Measurements from ENCODE around the gene HOXD4.

HOXD4 gene

DNA sequence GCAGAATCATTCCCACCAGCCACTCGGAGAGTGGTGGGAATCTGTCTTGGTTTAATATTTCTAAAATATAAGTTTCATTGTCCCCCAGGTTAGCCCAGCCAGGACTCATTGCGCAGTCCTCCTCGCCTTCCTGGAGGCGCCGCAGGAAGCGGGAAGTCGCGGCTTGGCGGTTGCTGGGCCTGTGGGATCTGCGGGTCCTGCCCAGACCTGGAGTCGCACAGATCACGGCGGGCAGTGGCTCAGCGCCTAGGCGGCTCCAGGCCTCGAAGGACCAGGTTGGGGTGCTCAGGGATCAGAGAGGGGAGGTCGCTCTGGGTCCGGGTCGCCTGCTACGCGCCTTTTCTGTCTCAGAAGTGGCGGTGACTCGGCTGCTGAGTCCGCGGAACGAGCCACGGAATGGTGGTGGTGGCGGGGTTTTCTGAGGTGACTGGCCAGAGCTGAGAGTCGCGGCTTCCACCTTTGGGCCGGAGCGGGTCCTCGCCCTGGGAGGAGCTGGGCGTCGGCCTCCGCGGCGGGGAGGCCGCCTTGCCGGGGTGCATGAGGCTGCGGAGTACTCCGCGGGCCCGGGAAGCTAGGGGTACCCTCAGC lies 8.4 kb downstream of the HOXD4 start:
- DNase-seq: no peak

DNA sequence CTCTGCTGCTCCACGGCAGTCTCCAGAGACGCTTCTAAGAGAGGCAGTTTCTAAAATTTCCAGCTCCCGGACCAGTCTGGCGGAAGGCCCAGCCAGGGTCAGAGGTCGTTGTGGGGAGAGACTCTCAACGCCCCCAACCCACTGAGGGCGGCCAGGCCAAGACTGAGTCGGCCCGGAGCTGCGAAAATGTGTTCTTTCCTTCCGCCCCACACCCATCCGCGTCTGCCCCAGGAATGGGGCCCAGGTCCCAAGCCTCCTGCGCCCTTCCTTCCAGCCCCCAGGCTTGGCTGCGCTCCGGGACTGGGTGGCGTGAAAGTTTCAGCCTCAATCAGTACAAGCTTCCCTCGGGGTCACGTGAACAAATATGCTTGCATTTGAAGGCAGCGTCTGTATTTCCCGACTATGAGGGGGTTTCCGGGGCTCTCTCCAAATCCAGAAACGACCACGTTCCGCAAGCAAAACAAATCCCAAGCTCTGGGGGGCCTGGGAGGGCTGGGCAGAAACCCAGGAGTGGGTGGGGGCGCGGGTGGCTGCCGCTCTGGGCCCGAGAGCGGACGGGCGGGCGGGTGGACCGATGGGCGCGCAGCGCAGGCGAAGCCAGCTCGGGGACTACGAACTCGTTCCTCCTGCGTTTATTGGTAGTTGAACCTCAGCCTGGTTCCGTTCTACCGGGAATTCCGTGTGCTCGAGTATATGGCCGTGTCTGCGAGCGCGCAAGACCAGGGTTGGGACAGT lies 9.1 kb downstream of the HOXD4 start:
- no peak for DNase-seq

DNA sequence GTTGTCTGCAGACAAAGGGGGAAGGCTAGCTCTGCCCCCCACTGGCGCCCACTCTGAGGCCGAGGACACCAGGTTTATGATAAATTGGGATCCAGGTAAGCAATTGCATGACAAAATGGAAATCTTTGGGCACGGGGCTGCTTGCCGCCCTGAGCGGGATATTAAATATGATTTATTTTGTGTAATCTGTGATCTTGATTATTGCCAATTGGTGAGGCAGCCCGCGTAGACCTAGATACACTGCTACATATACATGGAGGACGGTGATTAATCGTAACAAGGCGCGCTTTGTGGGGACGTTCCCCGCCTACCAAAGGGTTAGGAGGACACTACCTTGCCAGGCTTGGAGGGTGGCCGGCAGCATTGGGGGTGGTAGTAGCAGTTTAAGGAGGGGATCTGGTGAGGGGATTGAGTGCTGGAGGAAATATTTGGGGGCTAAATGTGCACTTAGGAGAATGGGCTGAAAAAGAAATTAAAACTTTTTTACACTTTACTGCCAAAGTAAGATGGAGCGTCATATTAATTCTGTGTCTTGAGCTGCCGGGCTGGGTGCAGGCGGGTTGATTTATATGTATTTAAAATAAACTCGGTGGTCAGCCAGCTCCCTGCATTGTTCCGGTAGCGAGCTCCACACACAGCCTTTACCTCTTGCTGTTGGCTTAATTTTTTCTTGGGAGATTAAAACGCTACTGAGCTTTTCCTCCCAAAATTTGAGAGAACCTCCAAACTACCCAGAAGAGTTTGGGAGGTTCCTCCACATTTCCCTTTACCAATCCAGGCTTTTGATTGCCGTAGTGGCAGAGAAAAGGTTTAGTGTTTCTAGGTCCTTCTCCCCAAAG lies 9.9 kb downstream of the HOXD4 start:
- no peak for DNase-seq

DNA sequence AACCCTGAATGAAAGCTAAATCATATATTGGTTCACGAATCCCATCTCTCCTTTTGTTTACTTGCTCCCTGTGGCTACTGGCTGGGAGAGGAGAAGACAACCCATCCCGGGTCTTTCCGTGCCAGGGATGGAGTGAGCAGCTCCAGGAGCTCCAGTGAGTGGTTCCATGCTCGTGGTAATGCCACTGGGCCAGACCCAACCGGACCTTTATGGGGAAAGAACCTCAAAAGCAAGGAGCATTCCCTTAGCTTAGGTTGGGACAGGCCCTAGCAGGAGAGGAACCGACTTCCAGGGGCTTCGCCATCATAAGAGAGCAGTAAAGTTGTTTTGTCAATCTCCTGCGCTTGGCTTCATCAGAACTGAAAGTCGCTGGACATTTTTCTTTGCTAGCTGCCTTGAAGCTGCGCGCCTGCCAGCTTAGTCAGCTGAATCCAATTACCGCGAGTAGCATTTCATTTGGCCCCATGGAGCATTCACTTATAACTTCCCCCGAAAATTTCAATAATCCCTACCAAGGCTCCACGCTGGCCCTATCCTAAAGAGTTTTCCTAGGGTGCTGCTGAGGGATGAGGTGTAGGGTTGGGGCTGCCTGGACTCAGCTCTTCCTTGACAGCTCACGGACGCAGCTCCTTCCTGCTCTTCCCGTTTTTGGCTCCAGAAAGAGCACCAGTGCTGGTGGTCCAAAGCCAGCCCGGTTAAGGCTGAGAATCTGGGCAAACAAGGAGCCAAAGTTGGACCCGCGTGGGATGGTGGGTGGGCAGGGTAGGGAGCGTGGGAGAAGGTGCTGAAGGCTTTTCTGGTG lies 10.7 kb downstream of the HOXD4 start:
- DNase-seq: no peak

DNA sequence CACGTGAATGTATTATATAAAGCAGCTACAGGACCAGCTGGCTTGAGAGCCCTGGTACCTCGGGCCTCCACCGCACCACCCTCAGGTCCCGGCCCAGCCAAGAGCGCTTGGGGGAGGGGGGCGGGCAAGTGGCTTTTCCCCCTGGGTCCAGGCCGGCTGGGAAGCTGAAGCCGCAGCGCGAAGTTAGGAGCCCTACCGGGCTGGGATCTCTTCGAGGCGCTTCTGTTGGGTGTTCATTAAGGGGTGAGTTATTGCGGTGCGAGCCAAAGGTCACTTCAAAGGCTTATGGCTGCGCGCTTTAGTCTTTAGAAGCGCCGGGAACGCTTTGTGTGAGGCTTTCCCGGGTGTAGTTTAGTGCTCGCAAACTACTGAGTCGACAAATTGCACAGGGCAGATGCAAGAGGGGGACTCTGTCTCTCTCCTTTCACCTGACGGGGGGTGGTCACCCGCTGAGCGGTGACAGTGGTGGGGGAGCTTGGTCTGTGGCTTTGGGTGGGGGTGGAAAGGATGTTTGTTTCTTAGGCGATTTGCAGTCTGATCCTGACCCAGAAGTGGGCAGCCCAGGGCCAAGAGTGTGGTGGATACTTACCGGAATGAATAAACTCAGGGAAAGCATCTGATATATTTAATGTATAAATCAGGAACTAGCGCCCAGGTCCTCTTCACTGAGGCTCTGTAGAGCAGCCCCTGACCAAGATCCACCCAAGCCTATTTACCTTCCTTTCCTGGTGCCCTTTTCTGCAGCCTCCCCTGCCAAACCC lies 11.7 kb downstream of the HOXD4 start:
- no peak for DNase-seq

DNA sequence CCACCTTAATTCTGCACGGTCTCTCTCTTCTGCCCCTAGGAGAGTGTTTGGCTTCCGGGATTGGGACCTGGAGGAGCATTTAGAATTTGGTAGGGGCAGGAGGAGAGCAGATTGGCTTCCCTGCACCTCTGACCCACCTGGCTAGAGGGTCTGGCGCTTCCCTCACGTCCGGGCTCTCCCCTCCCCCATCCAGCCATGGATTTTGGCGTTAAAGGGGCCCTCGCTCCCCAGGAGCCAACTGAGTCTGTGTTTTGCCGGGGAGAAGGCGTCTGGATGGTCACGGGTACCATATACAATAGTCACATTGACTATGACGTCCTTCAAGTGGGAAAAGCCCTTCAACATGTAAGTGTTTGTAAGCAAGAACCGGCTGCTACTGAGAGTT lies 12.3 kb downstream of the HOXD4 start:
- DNase-seq: no peak

DNA sequence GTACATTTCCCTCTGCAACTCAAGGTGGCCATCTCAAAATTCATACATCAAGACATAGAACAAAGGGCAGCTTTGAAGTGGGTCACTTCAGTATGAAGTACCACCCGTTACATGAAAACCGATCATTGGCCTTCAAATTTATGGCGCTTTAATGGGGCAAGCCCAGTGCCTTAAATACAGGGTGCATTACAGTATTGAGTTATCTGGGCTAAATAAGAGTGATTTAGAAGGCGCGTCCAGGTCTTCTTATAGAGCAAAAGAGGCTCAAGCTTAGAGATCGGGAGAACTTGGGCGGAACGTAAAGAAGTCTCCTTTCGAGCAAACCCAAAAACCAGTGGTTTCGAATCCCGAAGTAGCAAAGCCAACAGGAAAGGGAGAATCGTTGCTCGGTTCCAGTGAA lies 12.9 kb downstream of the HOXD4 start:
- DNase-seq: no peak

DNA sequence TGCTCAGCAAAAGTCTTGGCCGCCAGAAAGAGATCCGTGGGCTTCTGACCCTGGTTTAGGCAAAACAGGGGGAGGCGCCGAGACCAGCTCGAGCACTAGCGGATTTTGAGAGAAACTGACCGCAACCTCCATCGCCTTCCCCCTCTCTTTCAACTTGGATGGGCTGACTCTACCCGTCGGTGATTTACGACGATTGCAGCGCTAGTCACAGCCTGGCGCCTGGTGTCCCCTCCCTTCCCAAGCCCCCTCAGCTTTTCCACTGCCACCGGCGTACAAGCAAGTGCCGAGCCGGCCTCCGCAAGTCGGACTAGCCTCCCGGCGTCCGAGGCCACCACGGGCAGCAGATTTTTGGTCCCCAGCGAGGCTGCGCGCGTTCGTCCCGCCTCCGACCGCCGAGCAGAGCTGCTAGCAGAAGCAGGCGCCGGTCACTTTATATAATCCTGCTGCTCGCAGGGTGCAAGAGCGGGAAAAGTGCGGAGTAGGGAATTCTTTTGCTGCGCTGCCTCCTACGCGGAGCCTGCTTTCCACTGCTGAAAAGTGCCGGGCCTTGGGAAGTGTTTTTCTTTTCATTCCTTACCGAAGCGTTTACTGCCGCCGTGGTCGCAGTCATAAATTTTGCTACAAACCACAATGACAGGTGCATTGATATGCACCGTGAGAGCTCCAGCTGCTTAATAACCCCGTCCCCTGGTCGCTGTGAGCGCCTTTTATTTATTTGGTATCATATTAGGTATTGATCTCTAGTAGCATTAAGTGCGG lies 13.4 kb downstream of the HOXD4 start:
- DNase-seq: no peak

DNA sequence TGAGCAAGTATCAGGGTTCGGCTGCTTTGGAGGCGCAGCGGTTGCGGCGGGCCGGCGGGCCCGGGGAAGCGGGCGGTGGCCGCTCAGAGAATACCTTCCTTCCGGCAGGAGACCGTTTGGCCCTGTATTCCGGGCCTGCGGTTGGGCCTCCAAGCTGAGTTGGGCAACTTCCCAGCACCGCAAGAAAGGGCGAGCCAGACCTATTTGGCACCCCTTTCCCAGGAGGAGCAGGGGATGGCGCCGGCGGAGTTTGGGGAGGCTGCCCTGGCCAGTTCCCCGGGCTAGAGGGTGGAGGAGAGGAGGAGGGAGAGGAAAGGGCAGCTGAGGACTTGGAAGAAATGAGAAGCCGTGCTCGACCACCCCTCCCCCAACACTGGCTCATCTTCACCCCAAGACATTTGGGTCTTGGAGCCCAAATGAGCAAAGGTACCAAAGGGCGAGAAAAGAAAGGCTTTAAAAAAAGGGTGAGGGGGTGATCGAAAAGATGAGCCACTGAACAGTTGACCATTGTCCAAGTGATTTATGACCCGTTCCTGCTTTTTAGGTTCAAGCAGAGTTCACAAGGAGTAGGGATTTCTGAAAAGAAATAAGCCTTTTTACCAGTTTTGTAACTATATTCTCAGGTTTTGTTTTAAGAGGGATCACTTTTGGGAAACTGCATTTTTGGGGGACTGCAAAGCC lies 14.2 kb downstream of the HOXD4 start:
- no peak for DNase-seq

DNA sequence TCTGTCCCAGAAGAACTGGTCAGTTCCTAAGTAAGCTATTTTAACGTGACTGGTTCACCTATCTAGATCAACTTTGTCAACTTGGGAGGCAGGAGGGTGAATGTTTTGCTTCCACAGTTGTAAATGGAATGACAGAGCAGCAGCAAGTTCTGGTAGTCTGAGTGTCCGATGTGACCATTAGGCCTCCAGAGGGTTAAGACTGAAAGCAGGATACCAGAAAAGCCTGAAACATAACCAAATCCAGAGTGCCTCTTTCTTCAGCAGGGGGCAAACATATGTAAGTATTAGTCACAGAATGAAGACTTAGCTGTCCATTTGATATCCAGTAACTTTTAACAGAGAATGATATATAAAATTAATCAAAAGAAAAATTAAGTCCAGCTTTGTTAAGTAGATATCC lies 14.9 kb downstream of the HOXD4 start:
- no peak for DNase-seq

DNA sequence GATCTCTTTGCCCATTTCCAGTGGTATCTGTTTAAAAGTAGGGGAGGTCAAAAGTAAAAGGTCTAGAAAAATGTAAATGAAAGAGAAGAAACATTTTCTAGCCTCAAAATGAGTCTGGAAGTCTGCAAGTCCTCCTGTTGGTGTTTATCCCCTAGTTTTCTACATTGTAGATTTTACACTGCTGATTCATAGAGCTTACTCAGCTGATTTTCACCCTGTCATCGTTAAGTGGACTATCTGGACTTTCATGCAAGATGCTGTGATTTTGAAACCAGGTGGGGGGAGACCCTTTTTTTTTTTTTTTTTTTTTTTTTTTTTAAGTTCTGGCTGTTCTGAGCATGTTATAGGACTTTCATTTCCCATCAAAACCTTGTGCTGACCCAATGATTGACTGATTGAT lies 16.0 kb downstream of the HOXD4 start:
- DNase-seq: no peak

DNA sequence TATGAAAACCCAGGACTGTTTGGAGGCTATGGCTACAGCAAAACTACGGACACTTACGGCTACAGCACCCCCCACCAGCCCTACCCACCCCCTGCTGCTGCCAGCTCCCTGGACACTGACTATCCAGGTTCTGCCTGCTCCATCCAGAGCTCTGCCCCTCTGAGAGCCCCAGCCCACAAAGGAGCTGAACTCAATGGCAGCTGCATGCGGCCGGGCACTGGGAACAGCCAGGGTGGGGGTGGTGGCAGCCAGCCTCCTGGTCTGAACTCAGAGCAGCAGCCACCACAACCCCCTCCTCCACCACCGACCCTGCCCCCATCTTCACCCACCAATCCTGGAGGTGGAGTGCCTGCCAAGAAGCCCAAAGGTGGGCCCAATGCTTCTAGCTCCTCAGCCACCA lies 17.8 kb downstream of the HOXD4 start:
- no peak for DNase-seq

DNA sequence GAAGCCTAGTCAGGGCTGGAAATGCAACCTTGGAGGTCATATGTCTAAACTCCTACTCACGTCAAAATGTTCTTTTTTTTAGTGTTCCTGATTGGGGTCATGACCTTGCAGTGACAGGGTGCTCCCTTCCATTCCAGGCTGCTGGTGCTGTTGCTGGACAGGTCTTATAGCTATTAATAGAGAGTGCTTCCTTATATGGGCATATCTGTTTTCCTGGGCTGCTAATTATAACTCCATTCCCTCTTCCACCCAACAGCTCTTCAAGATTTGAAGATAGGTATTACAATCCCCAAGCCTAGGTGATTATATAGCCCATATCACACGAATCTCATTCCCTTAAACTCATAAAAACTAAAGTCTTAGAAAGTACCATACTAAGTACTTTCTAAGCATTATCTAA lies 18.4 kb downstream of the HOXD4 start:
- no peak for DNase-seq

DNA sequence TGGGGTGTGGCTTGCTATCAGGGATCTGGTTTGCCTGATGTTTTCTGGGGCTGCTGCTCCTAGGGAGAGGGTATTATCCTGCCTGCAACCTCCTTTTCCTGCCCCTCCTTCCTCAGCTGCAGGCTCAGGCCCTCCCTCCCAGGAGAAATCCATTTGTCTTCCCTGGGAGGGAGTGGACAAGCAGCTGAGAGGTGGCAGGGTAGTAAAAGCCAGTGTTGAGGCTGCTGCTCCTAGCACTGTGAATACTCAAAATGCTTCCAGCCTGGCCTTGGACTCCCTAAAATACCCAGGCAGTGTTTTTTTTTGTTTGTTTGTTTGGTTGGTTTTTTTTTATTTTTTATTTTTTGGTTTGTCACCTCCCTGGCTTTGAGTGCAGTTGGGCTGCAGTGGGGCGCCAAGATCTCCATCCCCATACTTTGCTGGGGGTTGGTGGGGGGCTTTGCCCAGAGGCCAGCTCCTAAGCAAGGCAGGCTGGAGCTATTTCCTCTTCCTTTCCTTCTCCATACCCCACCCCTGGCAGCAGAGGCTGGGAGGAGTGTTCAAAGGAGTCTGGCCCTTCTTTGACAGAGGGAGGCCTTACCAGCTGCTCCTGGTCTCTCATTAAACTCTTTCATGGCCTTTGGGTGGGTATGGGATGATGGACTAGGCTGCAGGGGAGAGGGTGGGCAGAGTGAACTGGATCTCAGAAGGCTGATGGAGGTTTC lies 19.4 kb downstream of the HOXD4 start:
- DNase-seq: no peak

DNA sequence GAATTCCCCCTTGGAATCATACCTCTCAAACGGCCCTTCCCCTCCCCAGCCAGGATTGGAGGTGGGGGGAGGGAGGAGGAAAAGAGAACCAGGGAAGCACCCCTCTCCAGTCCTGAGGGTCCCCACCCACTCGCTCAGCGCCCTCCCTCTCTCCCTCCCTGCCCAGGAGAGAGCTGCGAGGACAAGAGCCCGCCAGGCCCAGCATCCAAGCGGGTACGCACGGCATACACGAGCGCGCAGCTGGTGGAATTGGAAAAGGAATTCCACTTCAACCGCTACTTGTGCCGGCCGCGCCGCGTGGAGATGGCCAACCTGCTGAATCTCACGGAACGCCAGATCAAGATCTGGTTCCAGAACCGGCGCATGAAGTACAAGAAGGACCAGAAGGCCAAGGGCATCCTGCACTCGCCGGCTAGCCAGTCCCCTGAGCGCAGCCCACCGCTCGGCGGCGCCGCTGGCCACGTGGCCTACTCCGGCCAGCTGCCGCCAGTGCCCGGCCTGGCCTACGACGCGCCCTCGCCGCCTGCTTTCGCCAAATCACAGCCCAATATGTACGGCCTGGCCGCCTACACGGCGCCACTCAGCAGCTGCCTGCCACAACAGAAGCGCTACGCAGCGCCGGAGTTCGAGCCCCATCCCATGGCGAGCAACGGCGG lies 20.1 kb downstream of the HOXD4 start:
- DNase-seq: no peak

DNA sequence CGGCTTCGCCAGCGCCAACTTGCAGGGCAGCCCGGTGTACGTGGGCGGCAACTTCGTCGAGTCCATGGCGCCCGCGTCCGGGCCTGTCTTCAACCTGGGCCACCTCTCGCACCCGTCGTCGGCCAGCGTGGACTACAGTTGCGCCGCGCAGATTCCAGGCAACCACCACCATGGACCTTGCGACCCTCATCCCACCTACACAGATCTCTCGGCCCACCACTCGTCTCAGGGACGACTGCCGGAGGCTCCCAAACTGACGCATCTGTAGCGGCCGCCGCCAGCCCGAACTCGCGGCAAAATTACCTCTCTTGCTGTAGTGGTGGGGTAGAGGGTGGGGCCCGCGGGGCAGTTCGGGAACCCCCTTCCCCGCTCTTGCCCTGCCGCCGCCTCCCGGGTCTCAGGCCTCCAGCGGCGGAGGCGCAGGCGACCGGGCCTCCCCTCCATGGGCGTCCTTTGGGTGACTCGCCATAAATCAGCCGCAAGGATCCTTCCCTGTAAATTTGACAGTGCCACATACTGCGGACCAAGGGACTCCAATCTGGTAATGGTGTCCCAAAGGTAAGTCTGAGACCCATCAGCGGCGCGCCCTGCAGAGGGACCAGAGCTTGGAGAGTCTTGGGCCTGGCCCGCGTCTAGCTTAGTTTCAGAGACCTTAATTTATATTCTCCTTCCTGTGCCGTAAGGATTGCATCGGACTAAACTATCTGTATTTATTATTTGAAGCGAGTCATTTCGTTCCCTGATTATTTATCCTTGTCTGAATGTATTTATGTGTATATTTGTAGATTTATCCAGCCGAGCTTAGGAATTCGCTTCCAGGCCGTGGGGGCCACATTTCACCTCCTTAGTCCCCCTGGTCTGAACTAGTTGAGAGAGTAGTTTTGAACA lies 20.9 kb downstream of the HOXD4 start:
- no peak for DNase-seq

DNA sequence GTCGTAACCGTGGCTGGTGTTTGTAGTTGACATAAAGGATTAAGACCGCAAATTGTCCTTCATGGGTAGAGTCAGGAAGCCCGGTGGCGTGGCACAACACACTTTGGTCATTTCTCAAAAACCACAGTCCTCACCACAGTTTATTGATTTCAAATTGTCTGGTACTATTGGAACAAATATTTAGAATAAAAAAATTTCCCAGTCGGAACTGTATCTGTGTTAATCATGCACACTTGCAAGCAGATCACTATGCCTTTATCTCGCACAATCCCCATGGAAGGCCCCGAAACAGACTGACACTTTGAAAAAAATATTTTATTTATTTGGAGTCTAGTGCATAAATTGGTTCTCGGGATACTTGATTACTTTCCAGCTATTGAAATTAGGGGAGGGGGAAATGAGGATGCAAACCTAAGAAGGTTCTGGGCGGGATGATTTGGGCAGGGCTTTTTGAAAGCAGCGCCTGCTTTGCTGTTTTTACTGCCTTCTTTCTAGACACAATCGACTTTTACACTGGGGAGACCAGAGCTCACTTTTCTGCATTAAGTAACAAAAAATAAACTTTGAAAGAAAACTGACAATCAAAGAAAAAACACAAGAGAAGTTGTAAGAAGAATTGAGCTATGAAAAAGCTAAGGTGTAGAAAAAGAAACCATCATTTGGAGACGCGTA lies 21.7 kb downstream of the HOXD4 start:
- DNase-seq: no peak

All from NCI-H226 (cell line).